ENCODE measurements around the gene MTHFSD.

The MTHFSD gene

DNA sequence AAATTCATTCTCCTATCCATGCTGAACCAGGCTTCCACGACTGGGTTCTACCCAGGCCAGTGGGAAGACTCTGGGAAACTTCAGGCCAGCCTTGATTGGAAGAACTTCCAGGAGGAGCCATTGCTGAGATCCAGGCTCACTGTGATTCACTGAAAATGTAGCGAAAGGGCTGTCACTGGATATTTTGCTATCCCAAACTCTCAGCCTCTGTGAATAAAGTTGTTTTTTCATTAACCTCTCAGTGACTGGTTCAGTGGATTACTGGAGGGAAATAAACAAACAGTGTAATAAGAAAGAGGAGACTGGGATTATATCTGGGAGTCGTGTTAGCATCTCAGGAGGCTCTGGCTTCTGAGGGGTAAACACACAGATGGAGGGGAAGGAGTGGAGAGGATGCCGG is 26.4 kb upstream of the MTHFSD start:
- no peak for DNase-seq

DNA sequence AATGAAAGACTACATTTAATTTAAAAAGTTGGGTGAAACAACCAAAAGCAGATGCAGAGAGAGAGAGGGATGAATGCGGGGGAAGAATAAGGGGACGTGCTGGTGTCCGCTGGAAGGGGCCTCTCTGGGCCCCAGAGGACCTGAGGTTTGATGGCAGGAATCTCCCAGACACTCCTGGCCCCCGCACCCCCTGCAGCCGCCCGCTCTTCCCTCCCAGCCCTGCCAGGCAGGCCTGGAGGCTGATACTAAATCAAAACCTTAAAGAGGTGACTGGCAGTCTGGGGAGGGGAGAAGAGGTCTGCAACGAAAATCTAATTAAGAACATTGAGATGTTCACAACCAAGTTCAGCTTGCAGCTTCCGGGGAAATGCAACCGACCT is 25.7 kb upstream of the MTHFSD start:
- DNase-seq: no peak

DNA sequence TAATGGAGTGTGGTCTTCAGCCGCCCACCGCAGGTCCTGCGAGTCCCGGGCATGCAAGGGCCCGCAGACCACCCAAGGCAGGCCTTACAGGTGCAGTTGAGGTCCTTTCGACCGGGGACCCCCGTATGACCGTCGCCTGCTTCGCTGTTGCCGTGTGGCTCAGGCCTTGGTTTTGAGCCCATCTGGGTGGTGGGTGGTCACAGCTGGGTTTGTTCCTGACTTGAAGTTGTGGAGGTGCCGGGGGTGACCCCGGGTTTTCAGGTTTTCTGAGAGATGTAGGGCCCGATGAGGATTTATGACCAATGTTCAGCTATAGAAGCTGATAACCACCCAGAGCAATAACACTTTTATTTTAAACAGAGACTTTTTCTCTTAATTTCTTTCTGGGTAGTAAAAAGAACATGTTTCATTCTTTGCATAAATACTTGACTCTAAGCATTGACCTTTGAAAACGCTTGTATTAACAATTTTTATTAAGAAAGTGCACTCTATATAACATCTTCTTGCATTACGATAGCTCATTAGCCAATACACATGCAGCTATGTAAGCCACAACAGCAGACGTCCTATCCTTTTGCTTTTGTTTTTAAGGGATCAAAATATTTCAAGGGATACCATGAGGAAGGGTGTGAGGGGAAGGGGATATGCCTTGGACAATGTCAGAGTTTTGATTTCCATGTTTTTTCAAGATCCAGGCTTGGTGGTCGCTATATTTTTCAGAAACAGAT is 25.2 kb upstream of the MTHFSD start:
- DNase-seq: no peak

DNA sequence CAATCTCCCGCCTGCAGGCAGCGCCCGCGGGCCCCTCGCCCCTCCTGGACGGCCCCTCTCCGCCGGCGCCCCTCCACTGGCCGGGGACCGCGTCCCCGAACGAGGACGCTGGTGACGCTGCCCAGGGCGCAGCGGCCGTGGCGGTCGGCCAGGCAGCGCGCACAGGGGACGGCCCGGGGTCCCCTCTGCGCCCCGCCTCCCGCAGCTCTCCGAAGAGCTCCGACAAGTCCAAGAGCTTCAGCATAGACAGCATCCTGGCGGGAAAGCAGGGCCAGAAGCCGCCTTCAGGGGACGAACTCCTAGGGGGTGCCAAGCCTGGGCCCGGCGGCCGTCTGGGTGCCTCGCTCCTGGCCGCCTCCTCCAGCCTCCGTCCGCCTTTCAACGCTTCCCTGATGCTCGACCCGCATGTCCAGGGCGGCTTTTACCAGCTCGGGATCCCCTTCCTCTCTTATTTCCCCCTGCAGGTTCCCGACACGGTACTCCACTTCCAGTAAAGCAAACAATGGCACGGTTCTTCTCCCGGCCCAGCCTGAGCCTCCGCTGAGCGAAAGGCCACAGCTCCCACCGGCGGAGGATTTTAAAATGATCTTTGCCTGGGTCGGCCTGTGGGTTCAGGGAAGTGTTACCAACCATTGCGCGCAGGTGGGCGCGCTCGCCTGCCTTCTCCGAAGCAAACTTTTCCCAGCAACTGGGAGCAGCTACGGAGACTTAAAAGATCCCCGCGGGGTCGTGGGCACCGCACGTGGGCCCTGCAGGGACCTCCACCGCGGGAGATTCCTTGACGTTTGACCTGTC is 24.4 kb upstream of the MTHFSD start:
- no peak for DNase-seq

DNA sequence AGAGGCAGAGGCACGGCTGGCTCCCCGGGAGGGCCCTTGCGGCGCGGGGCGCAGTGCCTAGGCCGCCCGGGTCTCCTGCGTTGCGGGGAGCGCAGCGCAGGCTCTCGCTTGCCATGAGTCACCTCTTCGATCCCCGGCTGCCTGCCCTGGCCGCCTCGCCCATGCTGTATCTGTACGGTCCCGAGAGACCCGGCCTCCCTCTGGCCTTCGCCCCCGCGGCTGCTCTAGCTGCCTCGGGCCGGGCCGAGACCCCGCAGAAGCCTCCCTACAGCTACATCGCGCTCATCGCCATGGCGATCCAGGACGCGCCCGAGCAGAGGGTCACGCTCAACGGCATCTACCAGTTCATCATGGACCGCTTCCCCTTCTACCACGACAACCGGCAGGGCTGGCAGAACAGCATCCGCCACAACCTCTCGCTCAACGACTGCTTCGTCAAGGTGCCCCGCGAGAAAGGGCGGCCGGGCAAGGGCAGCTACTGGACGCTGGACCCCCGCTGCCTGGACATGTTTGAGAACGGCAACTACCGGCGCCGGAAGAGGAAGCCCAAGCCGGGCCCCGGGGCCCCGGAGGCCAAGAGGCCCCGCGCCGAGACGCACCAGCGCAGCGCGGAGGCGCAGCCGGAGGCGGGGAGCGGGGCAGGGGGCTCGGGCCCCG is 23.7 kb upstream of the MTHFSD start:
- DNase-seq: no peak

DNA sequence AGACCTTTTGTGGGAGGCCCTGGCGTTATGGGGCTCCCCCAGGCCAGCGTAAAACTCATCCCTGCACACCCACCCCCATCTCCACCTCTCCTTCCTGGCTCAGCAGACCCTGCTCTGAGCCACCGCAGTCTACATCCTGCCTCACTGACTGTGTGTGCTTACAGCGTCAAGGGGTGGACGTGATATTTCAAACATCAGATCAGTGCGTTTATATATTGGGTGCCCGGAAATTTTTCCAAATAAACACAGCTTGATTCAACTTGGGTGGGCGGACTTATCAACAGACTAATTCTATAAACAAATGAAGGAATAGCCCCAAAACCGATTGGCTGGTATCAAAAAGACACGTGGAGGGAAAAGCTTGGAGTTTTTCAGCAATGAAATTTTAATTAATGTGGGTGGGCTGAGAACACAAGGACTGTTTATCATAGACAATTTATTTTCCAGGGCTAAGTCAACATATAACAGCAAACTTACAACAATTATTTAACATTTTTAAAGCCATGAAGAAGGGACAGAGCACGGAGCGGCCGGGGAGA is 23.1 kb upstream of the MTHFSD start, which contains the start of gene FOXL1:
Gene FOXL1, plus strand, starts transcription at position 489 of the 539 bp plus-strand sequence. CDS start 175 bp downstream, outside the sequence.
- DNase-seq: no peak

DNA sequence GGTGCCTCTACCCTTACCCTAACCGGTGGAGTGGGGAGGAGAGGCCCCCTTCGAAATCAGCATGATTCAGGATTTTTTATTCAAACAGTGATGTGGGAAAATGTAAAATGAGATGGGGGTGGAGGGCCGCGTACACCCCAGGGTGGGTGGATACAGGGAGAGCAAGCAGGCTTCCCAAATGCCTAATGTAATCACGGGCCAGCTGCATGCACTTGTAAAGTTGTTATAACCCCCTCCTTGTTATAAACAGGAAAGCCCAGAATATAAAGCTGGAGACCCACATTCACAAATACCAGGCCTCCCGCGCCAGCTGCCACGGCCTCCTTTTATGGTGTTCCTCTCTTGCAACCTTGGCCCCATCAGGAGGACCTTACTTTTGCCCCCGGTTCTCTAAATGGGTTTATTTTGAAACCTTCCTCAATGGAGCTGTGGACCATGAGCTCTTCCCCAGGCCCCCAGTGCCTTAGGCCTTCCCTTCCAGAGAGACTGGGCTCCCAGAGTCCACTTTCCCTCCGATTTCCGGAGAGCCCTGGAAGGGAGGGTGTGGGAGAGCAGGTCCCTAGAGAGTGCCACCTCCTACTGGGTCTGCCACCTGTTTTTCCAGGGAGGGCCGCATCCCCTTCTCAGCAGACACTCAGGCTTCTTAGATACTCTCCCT is 22.4 kb upstream of the MTHFSD start:
- DNase-seq: no peak

DNA sequence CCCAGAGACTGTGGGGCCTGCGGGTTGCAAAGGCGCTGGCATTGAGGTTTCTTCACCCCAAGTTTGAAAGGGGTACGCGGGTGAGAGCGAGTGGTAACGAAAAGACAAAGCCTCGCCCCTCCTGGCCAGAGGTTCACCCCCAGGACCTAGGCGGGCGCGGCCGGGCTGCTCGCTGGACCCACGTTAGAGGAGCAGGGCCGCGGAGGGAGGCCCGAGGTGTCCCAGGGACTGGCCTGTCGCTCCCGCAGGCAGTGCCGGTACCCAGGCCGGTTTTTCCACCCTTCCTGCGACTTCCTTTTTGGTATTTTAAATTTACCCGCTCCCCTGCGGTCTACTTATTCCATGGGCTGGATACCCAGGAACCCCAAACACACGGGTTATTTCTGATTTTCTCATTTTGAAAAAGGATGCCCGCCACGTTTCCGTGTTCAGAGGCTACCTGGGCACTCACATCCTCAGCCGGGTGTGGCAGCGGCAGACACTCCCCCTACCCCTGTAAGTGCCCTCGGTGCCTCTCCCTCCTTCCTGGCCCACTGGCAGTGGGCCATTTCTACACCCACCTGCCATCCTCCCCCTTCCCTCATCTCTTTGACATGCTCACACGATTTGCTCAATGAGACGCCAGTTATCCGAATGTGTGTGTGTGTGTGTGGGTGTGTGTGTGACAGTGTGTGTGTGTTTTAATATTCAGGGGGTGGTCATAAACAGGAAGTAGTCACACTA is 21.7 kb upstream of the MTHFSD start:
- DNase-seq: no peak

DNA sequence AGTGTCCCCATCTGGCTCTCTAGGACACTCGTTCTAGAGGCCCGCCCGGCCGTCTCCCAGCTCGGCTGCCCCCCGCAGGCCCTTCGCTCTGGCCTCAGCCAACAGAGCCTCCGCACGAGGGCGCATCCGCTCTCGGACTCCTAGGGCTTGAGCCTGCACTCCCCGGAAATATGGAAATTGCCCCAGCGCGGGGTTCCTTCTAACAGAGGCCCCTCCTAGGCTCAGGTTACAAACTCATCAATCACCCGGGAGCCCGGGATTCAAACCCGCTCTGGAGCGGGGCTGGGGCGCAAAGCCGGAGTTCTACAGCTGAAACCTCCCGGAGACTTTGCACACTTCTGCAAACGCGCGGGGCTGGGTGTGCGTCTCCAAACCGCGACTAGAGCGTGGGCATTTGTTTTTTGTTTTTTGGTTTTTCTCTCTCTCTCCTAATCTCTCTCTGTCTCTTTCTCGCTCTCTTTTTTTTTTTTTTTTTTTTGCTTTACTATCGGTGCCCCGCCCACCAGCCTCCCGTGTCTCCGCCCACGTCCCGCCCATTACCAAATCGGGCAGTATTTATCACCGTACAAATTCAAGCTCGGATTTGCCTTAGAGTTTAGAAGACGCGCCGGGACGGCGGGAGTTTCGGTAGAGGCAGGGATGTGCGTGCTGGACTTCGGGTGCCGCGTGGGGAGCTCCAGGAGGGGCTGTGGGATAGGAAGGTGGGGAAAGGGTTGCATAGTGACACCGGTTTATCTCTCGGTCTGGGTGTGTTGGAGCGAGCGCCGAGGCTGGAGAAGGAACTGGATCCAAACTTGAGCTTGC is 20.9 kb upstream of the MTHFSD start:
- DNase-seq: no peak

DNA sequence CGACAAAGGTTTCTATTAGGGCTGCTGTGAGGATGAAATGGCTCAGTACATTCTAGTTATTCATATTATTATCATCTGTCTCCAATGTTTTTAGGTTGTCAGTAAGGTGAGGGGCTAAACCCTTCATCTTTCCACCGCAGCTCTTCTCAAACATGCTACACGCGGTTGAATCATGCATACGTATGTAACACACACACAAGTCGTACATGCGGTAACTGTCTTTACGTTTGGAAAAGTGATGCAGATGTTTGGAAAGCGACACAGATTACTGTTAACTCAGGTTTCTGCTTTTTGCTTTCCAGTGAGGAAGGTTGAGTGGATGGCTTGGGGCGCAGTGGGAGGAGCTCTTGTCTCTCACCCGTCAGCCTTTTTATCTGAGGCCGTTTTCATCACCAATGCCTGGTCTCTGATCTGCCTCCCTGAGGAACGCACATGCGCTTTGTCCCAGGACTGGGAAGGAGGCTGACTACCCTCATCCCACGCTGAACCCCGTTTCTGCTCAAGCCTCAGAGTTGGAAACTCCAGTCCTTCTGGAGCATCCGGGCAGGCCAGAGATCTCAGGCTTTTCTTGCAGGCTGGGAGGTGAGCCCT is 20.2 kb upstream of the MTHFSD start:
- no peak for DNase-seq

DNA sequence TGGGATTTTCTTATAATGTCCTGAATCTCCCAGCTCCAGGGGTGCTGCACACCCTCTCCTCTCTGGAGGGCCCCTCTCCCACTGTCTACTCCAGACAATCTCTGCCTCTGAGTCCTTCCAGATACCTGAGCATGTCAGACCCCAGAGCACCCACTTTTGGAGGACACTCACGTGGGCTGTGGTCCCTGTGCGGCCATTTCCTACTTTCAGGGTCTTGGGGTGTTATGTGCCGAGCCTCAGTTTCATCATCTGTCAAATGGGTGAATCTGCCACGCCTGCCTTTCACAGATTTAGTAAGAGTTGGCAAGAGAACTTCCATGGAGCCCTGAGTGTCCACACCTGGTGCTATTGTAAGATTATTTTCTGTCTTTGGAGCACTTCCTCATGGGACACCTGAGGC is 19.6 kb upstream of the MTHFSD start:
- no peak for DNase-seq

DNA sequence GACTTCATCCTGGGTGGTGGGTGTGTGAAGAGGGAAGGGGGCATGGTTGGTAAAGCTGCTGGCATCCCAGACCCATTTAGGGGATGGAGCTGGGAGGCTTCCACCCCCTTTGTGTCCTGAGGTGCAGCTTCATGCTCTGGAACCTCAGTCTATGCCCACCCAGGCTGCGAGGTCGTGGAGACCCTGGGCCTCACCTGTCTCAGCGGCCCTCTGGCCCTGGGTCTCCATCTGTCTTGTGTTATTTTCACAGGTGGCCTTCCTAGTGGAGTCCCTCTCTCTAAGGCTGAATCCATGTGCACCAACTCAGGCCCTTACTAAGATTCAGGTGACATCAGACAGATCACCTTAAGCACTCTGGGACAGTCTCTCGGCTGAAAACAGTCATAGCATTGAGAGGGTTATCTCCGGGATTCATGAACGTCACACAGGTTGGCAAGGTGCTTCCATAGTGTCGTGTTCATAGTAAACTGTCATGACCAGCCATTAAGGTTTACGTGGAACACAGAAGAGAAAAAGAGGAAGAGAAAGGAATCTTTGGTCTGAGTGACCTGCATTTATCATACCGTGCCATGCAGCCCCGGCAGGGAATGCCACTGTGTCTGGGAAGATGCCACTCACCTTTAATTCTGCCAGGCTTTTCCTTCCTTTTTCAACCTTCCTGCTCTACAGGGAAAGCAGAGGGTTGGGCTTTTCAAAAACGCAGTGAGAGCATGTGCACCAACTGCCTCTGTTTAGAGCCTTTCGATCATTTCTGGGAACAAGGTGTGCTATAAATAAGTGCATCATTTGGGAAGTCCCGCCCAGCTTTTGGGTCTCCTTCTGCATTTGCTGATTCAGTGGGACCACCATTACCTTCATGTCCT is 18.8 kb upstream of the MTHFSD start:
- no peak for DNase-seq

DNA sequence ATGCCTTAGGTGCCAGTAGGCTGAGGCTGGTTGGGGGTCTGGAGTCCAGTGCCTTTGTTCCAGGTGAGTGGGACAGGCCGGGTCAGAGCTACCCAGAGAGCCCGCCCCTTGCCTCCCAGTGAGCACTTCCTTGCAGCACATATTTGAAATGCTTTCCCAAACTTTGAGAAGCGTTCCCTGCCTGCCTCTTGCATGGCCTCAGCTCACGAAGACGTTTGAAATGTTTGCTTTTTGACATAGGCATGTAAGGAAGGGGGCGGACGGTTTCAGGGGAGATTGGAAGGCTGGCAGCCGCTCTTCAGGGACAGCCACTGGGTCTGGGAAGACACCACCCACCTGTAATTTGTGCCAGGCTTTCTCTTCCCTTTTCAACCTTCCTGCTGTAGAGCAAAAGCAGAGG is 18.2 kb upstream of the MTHFSD start:
- no peak for DNase-seq

DNA sequence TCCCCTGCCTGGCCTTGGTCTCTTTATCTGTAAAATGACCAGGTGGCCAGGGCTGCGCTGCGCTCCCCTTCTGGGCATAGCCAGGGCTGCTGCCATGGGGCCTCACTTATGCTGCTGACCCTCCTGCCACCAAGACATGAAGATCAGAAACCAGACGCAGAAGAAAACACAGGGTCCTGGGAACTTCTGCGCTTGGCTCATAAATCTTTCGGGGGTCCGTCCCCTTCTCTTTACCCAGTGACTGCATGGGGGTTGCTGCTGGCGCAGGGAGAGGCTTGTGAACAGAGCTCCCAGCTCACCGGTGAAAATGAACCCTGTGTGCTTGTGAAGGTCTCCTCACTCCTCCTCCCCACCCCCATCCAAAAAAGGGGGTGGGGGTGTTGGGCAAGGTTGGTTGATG is 17.6 kb upstream of the MTHFSD start:
- DNase-seq: no peak

DNA sequence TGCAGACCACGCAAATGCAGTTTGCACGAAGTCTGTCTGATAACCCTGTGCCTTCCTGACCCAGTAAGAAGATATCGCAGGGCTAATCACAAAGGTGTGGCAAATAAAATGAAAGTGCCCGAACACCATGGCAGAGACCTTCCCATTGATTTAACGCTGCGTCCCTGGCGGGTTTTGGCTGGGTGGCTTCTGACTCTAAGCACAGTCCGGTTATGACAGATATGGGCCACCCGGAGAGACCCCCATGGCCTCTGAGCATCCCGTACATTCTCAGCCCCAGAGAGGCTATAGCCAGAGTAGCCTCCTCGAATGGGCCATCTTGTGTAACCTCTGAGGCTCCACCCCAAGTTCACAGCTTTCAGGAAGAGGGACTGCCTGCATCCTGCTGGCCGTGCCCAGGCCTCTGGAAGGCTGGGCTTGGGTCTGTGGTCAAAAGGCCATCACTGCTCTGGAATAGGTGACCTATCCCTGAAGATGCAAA is 17.0 kb upstream of the MTHFSD start:
- DNase-seq: no peak

DNA sequence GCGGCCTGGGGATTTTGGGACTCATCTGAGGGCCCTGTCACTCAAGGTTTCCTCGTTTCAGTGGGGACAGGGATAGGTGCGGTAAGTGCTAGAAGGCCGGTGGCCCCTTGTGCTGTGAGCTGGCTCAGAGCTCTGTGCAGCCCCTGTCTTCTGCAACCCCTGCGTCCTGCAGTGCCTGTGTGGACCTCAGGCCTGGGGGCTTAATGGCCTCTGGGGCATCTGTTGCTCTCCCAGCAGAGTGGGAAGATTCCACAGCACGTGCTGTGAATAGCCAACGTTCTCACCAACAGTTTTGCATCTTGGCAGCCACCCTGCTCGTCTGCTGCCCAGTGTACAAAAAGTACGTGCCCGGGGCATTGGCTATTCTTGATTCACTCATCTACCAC is 16.5 kb upstream of the MTHFSD start:
- DNase-seq: no peak

DNA sequence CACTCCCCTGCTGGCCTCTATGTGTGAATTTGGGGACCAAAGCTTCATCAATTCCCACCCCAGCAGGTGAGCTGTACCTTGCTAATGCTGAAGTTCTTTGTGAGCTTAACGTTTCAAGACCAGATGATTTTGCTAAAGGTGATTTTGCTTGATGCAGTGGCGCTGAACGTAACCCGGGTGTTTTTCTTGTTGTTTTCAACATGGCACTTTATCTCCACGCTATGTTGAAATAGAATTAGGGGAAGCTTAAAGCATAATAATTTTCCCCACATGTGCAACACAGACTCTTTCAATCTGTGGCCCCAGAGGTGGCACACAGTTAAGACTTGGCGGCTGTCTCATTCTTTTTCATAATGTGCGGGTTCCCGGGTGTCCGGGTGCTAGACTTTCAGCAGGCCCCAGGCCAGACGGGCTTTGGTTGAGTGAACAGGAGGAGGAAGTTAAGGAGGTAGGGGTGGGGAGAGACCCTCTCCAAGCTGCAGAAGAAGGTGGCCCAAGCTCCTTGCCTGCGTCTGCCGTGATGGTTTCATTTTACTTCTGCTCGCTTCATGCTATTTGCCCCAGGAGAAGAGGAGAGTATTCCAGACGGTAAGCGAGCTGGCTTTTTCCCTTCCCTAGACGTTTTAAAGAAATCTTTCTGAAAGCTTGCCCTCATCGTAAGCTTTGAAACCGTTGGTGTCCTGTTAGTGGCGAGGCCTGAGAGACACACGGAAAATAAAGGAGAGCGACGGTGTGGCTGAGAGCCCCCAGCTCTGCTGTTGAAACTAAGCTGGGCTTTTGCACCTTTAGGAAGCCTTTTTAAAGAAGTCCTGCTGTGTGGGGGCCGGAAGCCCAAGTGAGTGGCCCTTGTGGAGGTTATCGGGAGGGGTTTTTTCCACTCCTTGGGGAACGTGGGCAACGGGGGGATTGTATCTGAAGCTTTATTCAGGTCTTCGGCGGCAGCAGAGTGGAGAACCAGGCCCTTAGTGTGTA is 15.8 kb upstream of the MTHFSD start:
- DNase-seq: no peak

DNA sequence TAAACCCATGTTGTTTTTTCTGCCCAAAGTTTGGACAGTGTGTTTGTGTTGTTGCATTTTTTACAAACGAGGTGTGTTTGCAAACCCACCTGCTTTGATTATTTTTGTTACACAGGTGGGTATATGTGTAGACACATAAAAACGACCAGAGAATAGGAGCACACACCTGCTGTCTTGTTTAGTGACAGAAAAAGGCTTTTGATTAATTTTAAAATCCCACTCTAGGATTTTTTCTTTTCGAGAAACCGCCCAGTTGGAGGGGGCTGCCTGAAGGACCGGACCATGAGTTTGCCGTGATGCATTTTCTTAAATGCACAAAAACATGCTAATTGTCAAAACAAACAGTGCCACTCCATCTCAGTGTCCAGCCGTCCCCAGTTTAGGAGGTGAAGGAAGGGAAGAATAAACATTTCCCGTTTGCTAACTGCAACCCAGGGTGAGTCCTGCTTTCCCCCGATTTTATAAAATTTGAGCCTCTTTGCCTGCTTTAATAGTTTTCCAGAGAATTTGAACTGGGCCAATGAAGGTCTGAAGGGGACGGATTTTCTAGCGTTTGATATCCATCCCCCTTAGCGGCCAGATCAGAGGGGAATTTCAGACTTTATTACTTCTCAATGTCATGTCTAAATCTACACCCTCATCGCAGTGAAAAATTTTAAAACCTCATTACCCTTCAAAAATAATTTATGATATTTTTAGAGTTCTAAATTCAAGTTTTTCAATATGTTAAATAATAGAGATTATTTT is 14.8 kb upstream of the MTHFSD start:
- no peak for DNase-seq
